Tibial artery (tissue), 4 donors: ENCODE measurements around the gene TMEM231.

ENCODE experiments used
- DNase-seq, 2 donors: peaks; one replicate each; pipeline ENCODE4 v3.0.0-alpha.2; 2019
- H3K27ac ChIP-seq, 2 donors: fragments of 200-600 bp; sonication (generic) in 1 of 2; 1 replicate in 1 of 2; 2 replicates in 1 of 2; pipeline ENCODE4 v1.5.1; 2018 to 2019; ENCODE audit warnings: mild to moderate bottlenecking in 1 of 2
- H3K27me3 ChIP-seq, 2 donors: fragments of 200-600 bp; sonication (generic) in 1 of 2; one replicate each; pipeline versions ENCODE4 v1.5.1 to v1.6.0; 2016 to 2019
- H3K36me3 ChIP-seq, 3 donors: fragments of 200-600 bp; sonication (generic) in 2 of 3; one replicate each; pipeline ENCODE4 v1.5.1; 2016 to 2019; ENCODE audit warnings: mild to moderate bottlenecking in 2 of 3
- H3K4me1 ChIP-seq, 4 donors: fragments of 200-600 bp; sonication (generic) in 2 of 4; 1 replicate in 3 of 4; 2 replicates in 1 of 4; pipeline ENCODE4 v1.5.1; 2016 to 2019
- H3K4me3 ChIP-seq, 2 donors: fragments of 200-600 bp; sonication (generic) in 1 of 2; 1 replicate in 1 of 2; 2 replicates in 1 of 2; pipeline ENCODE4 v1.5.1; 2018 to 2019; ENCODE audit warnings: mild to moderate bottlenecking in 2 of 2
- H3K9me3 ChIP-seq, 3 donors: fragments of 200-600 bp; sonication (generic) in 1 of 3; one replicate each; pipeline ENCODE4 v1.5.1; 2016 to 2019
- intact Hi-C: fragments of 100-400 bp; cut with DNase I; formaldehyde crosslinking; loops from one replicate; pipeline ENCODE4 v1.15.0; 2023; ENCODE audit warnings: low total_unique reads
- TF ChIP-seq, protein P1 (sequence below), 2 experiments: fragments of 200-600 bp in 1 of 2; fragments of 450-650 bp in 1 of 2; IDR thresholded peaks; one replicate each; pipeline ENCODE4 v1.5.1; 2017 to 2019; ENCODE audit warnings: antibody characterized with exemption in 2 of 2, mild to moderate bottlenecking in 1 of 2, moderate library complexity in 1 of 2

TMEM231 gene

GRCh38 chr16:75537776-75538175 lies 18.3 kb downstream of the TMEM231 start:
- intact Hi-C loops: no loop called here
- Histone ChIP-seq H3K27ac (no peak overlapping the region), H3K9me3 (no peaks in the 10 kb centered on the region), H3K4me3 (no peak overlapping the region), H3K27me3 (no peaks in the 10 kb centered on the region), H3K4me1 (peaks cover 0 to 14% (median 2%) of the 10 kb centered on the region in 4 donors), H3K36me3 (peaks cover 0 to 4% (median 0%) of the 10 kb centered on the region in 3 donors)
- DNase-seq: no peak
- TF ChIP-seq, protein P1, sequence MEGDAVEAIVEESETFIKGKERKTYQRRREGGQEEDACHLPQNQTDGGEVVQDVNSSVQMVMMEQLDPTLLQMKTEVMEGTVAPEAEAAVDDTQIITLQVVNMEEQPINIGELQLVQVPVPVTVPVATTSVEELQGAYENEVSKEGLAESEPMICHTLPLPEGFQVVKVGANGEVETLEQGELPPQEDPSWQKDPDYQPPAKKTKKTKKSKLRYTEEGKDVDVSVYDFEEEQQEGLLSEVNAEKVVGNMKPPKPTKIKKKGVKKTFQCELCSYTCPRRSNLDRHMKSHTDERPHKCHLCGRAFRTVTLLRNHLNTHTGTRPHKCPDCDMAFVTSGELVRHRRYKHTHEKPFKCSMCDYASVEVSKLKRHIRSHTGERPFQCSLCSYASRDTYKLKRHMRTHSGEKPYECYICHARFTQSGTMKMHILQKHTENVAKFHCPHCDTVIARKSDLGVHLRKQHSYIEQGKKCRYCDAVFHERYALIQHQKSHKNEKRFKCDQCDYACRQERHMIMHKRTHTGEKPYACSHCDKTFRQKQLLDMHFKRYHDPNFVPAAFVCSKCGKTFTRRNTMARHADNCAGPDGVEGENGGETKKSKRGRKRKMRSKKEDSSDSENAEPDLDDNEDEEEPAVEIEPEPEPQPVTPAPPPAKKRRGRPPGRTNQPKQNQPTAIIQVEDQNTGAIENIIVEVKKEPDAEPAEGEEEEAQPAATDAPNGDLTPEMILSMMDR (IDR thresholded peaks at IDR 0.05): no peak

DNA sequence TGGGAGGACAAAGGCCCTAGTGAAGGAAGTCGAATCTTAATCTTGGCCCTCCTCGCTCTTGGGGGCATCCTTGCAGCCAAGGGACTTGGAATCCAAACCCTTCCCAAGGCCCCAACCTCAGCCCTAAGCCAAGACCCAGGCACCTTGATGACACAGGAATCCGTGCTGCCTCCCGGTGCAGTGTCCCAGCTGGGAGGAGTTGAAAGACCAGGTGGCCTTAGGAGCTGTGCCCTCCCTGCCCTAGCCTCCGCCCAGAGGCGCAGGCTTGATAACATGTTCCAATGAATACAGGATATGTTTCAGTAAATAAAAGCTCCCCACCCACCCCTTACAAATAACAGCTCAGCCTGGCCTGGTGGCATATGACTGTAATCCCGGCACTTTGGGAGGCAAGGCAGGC lies 20.2 kb downstream of the TMEM231 start, which contains the start of gene CHST5:
Gene CHST5, minus strand, starts transcription at position 208 of the 400 bp plus-strand sequence. CDS start 5,724 bp downstream, outside the sequence.
- Histone ChIP-seq H3K27me3 (no peaks in the 10 kb centered on the region), H3K9me3 (no peaks in the 10 kb centered on the region), H3K4me1 (peaks cover 0 to 14% (median 2%) of the 10 kb centered on the region in 4 donors), H3K27ac (no peak within 1 kb of the TSS), H3K36me3 (no peaks in the 10 kb centered on the region), H3K4me3 (no peak within 1 kb of the TSS)
- DNase-seq: peak in 1 of 2 donors; percentile 48
- TF ChIP-seq, protein P1 (IDR thresholded peaks at IDR 0.05): no peak
- intact Hi-C loops: no loop called here

DNA sequence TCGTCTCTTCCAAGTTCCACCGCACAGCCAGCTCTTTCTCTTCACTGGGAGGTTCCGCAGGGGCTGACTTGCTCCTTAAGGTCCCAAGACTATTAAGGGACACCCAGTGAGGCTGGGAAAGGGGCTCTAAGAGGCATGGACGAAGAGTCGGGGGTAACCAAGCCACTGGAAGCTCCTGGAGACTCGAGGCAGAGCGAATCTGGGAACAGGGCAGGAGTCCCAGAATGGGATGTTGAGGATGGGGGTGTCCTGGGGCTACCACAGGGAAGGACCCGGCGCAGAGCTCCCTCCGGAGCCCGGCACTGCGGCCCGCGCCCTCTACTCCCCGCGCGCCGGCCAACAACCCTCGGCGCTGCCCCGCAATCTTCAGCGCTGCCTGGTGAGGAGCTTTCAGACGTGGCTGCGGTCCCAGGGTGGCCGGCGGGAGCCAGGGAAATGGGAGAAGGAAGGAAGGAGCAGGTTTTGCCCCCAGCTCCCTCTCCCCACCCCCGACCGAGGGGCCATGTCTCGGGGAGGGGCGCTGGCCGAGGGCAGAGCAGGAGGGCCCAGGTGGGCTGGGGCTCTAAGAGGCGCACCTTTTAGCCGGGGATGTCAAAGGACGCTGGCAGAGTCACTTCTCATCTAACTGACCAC lies 20.7 kb downstream of the TMEM231 start:
- no peak overlapping the region for H3K4me3 ChIP-seq
- no peaks in the 10 kb centered on the region for H3K9me3 ChIP-seq
- H3K27ac ChIP-seq: no peak overlapping the region
- TF ChIP-seq, protein P1 (IDR thresholded peaks at IDR 0.05): no peak
- peaks cover 0 to 14% (median 2%) of the 10 kb centered on the region in 4 donors for H3K4me1 ChIP-seq
- H3K36me3 ChIP-seq: no peaks in the 10 kb centered on the region
- no peaks in the 10 kb centered on the region for H3K27me3 ChIP-seq
- intact Hi-C loops: no loop called here
- peak in 1 of 2 donors; percentile 37 for DNase-seq

GRCh38 chr16:75534560-75535205 lies 21.4 kb downstream of the TMEM231 start:
- no peaks in the 10 kb centered on the region for H3K27me3 ChIP-seq
- no peak overlapping the region for H3K27ac ChIP-seq
- TF ChIP-seq, protein P1 (IDR thresholded peaks at IDR 0.05): no peak
- H3K36me3 ChIP-seq: no peaks in the 10 kb centered on the region
- intact Hi-C loops: no loop called here
- H3K9me3 ChIP-seq: no peaks in the 10 kb centered on the region
- H3K4me3 ChIP-seq: no peak overlapping the region
- peak in 1 of 2 donors; percentile 53 for DNase-seq
- peaks cover 0 to 14% (median 2%) of the 10 kb centered on the region in 4 donors for H3K4me1 ChIP-seq

- Histone ChIP-seq H3K36me3 (no peaks in the 10 kb centered on the region), H3K9me3 (no peaks in the 10 kb centered on the region), H3K4me3 (no peak overlapping the region), H3K27me3 (no peaks in the 10 kb centered on the region), H3K27ac (no peak overlapping the region), H3K4me1 (peaks cover 0 to 9% (median 0%) of the 10 kb centered on the region in 4 donors)
- TF ChIP-seq, protein P1 (IDR thresholded peaks at IDR 0.05): no peak
- peak in 1 of 2 donors; percentile 19 for DNase-seq
- intact Hi-C loops: no loop called here
Measured at GRCh38 chr16:75532791-75533190, 23.3 kb downstream of the TMEM231 start.
